HL-60 (cell line): ENCODE measurements around the gene TRPM1.

Experiments
- DNase-seq, 2 experiments: peaks; one replicate each; pipeline ENCODE4 v3.0.0-alpha.2; 2010 to 2020; ENCODE audit warnings: low read depth in 1 of 2, low spot score in 1 of 2
- H3K27ac ChIP-seq: fragments of 250-450 bp; sonication (Bioruptor Pico); replicated peaks from 2 replicates; pipeline ENCODE4 v1.5.1; 2020; ENCODE audit warnings: mild to moderate bottlenecking, moderate library complexity
- H3K27me3 ChIP-seq: fragments of 250-450 bp; sonication (Bioruptor Pico); 2 replicates; pipeline ENCODE4 v1.5.1; 2021; ENCODE audit warnings: mild to moderate bottlenecking, moderate library complexity; ENCODE audit not compliant: insufficient read depth, poor library complexity, severe bottlenecking
- H3K4me3 ChIP-seq: replicated peaks from 2 replicates; pipeline ENCODE4 v1.5.1; 2011; ENCODE audit warnings: mild to moderate bottlenecking, control low read depth, low read length; ENCODE audit not compliant: insufficient read depth
- GABPA ChIP-seq: IDR thresholded peaks from 2 replicates; pipeline ENCODE4 v1.6.1; 2012; ENCODE audit warnings: low read depth
- POLR2AphosphoS5 ChIP-seq: IDR thresholded peaks from 2 replicates; pipeline ENCODE4 v1.6.1; 2012; ENCODE audit warnings: low read depth
- SPI1 ChIP-seq: IDR thresholded peaks from 2 replicates; pipeline ENCODE4 v1.6.1; 2012; ENCODE audit warnings: low read depth, mild to moderate bottlenecking, borderline replicate concordance
- TF ChIP-seq, protein P1 (sequence below): IDR thresholded peaks from one replicate; pipeline ENCODE4 v1.5.1; 2011; ENCODE audit warnings: low read length, control low read depth, inconsistent platforms; ENCODE audit not compliant: insufficient read depth
- TF ChIP-seq, protein P2 (sequence below): IDR thresholded peaks from 2 replicates; pipeline ENCODE4 v1.6.1; 2012; ENCODE audit warnings: low read depth; ENCODE audit not compliant: insufficient replicate concordance

Gene TRPM1

GRCh38 chr15:31145271-31145911 lies 43.9 kb upstream of the TRPM1 start:
- TF ChIP-seq, protein P1, sequence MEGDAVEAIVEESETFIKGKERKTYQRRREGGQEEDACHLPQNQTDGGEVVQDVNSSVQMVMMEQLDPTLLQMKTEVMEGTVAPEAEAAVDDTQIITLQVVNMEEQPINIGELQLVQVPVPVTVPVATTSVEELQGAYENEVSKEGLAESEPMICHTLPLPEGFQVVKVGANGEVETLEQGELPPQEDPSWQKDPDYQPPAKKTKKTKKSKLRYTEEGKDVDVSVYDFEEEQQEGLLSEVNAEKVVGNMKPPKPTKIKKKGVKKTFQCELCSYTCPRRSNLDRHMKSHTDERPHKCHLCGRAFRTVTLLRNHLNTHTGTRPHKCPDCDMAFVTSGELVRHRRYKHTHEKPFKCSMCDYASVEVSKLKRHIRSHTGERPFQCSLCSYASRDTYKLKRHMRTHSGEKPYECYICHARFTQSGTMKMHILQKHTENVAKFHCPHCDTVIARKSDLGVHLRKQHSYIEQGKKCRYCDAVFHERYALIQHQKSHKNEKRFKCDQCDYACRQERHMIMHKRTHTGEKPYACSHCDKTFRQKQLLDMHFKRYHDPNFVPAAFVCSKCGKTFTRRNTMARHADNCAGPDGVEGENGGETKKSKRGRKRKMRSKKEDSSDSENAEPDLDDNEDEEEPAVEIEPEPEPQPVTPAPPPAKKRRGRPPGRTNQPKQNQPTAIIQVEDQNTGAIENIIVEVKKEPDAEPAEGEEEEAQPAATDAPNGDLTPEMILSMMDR, result no peak
- TF ChIP-seq POLR2AphosphoS5, result no peak
- TF ChIP-seq, protein P2, sequence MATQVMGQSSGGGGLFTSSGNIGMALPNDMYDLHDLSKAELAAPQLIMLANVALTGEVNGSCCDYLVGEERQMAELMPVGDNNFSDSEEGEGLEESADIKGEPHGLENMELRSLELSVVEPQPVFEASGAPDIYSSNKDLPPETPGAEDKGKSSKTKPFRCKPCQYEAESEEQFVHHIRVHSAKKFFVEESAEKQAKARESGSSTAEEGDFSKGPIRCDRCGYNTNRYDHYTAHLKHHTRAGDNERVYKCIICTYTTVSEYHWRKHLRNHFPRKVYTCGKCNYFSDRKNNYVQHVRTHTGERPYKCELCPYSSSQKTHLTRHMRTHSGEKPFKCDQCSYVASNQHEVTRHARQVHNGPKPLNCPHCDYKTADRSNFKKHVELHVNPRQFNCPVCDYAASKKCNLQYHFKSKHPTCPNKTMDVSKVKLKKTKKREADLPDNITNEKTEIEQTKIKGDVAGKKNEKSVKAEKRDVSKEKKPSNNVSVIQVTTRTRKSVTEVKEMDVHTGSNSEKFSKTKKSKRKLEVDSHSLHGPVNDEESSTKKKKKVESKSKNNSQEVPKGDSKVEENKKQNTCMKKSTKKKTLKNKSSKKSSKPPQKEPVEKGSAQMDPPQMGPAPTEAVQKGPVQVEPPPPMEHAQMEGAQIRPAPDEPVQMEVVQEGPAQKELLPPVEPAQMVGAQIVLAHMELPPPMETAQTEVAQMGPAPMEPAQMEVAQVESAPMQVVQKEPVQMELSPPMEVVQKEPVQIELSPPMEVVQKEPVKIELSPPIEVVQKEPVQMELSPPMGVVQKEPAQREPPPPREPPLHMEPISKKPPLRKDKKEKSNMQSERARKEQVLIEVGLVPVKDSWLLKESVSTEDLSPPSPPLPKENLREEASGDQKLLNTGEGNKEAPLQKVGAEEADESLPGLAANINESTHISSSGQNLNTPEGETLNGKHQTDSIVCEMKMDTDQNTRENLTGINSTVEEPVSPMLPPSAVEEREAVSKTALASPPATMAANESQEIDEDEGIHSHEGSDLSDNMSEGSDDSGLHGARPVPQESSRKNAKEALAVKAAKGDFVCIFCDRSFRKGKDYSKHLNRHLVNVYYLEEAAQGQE, result no peak
- no peak for TF ChIP-seq GABPA
- TF ChIP-seq SPI1, result no peak
- no peak overlapping the region for H3K4me3 ChIP-seq
- DNase-seq, result no peak
- no peak overlapping the region for H3K27ac ChIP-seq
- no peaks in the 10 kb centered on the region for H3K27me3 ChIP-seq

DNA sequence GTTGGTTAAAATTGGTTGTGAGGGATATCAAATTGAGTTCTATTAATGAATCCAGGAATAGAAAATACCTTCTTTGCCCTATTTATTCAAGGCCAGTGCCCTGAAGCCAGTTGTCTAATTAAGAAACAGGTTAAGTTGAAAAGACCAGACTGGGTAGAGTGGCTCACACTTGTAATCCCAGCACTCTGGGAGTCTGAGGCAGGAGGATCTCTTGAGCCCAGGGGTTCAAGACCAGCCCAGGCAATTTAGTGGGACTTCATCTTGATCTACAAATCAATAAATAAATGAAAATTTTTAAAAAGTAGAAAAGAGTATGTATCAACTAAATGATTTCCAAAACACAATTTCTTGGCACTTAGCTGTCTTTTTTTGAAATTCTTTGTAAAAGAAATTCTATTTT lies 40.3 kb upstream of the TRPM1 start:
- H3K4me3 ChIP-seq, result no peak overlapping the region
- no peak for DNase-seq
- TF ChIP-seq, protein P1, result no peak
- TF ChIP-seq, protein P2, result no peak
- TF ChIP-seq SPI1 (no peak), POLR2AphosphoS5 (no peak), GABPA (no peak)
- H3K27me3 ChIP-seq, result no peaks in the 10 kb centered on the region
- no peak overlapping the region for H3K27ac ChIP-seq

GRCh38 chr15:31136607-31137328 lies 35.2 kb upstream of the TRPM1 start:
- Histone ChIP-seq H3K27ac (no peak overlapping the region), H3K27me3 (no peaks in the 10 kb centered on the region), H3K4me3 (no peak overlapping the region)
- no peak for DNase-seq
- TF ChIP-seq POLR2AphosphoS5, result no peak

DNA sequence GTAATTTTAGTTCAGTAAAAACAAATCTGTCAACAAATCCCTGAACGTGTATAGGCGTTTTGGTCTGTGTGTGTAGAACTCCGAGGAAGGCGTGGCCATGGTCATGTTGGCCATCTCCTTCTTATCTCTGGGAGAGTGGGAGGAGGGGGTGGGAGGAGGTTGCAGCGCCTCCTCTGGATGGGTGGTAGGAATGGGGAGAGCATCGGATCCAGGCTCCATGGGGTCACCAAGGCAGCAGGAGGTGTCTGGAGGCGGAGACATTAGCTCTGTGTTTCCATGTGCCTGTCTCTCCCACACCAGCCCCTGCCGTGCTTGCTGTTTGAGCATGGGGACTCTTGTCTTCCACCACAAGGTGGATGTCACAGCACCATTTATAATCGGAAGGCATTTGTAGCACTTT lies 34.5 kb upstream of the TRPM1 start:
- Histone ChIP-seq H3K27ac (peak overlapping the region; percentile 4), H3K4me3 (no peak overlapping the region)

DNA sequence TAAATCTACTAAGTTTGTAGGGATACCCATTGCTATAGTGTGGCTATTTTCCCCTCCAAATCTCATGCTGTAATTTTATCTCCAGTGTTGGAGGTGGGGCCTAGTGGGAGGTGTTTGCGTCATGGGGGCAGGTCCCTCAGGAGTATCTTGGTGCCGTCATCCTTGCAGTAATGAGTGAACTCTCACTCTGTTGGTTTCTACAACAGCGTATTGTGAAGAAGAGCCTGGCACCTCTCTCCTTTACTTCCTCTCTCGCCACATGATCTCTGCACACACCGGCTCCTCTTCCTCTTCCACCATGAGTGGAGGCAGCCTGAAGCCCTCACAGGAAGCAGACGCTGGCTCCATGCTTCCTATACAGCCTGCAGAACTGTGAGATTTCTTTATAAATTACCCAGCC lies 34.0 kb upstream of the TRPM1 start:
- no peaks in the 10 kb centered on the region for H3K27me3 ChIP-seq
- DNase-seq, result peak; percentile 41 to 80
- peak; percentile 83 for TF ChIP-seq SPI1
- TF ChIP-seq, protein P1, result no peak
- TF ChIP-seq POLR2AphosphoS5, result peak; percentile 40; the same call in 1 of the 2 replicates
- peak overlapping the region; percentile 4 for H3K27ac ChIP-seq
- no peak overlapping the region for H3K4me3 ChIP-seq

More for the DNA sequence above, 34.5 kb upstream of the TRPM1 start:
- no peaks in the 10 kb centered on the region for H3K27me3 ChIP-seq
- DNase-seq, result no peak
- TF ChIP-seq SPI1, result no peak
